ENCODE measurements around the gene ZNF133.
"Not testable (repeated sequence)": the region's sequence is repeated elsewhere in the genome, so short reads cannot be mapped to it uniquely, and the experiment has no call there.

Gene ZNF133

GRCh38 chr20:18287915-18288748 is at the start of gene ZNF133:
TSS of gene ZNF133 (plus strand) at chr20:18288527. CDS start at chr20:18305687, 17,160 bp downstream.
- H3K4me3 ChIP-seq (ENCODE audit: low read depth, low read length): peak within 1 kb of the TSS; percentile 94
- DNase-seq (ENCODE audit: low read depth, low spot score): no peak
- CTCF ChIA-PET: interaction anchor here (1.2 to 4.0 kb wide), 4 partner anchors 10 to 783 kb away, joined by 3 to 29 read pairs (median 4); no protein-coding TSS in a partner anchor
- TF ChIP-seq CTCF (IDR thresholded peaks at IDR 0.05; ENCODE audit: insufficient read depth, low read length, missing control alignments): peak; percentile 2
- POLR2A ChIA-PET: interaction anchor here (0.8 to 1.2 kb wide), 3 partner anchors 18 to 1689 kb away, joined by 4 to 7 read pairs (median 4); partner anchors contain the start of genes KAT14 and PET117

GRCh38 chr20:18240997-18241396 is 47.3 kb upstream of the ZNF133 start:
- ChIA-PET POLR2A (no interaction called here), CTCF (no interaction called here)
- no peak overlapping the region for H3K4me3 ChIP-seq (ENCODE audit: low read depth, low read length)
- TF ChIP-seq CTCF (IDR thresholded peaks at IDR 0.05; ENCODE audit: insufficient read depth, low read length, missing control alignments): no peak
- DNase-seq (ENCODE audit: low read depth, low spot score): no peak

DNA sequence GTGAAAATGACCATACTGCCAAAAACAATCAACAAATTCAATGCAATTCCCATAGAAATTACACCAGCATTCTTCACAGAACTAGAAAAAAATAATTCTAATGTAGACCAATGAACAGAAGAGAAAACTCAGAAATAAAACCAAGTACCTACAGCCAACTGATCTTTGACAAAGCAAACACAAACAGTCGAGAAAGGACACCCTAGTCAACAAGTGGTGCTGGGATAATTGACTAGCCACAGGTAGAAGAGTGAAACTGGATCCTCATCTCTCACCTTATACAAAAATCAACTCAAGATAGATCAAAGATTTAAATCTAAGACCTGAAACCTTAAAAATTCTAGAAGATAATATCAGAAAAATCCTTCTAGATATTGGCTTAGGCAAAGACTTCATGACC is 44.5 kb upstream of the ZNF133 start:
- ChIA-PET POLR2A (no interaction called here), CTCF (no interaction called here)
- DNase-seq (ENCODE audit: low read depth, low spot score): no peak
- no peak for TF ChIP-seq CTCF (IDR thresholded peaks at IDR 0.05; ENCODE audit: insufficient read depth, low read length, missing control alignments)
- no peak overlapping the region for H3K4me3 ChIP-seq (ENCODE audit: low read depth, low read length)

DNA sequence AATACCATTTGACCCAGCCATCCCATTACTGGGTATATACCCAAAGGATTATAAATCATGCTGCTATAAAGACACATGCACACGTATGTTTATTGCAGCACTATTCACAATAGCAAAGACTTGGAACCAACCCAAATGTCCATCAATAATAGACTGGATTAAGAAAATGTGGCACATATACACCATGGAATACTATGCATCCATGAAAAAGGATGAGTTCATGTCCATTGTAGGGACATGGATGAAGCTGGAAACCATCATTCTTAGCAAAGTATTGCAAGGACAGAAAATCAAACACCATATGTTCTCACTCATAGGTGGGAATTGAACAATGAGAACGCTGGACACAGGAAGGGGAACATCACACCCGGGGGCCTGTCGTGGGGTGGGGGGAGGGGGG is 39.8 kb upstream of the ZNF133 start:
- DNase-seq (ENCODE audit: low read depth, low spot score): not testable (repeated sequence)

DNA sequence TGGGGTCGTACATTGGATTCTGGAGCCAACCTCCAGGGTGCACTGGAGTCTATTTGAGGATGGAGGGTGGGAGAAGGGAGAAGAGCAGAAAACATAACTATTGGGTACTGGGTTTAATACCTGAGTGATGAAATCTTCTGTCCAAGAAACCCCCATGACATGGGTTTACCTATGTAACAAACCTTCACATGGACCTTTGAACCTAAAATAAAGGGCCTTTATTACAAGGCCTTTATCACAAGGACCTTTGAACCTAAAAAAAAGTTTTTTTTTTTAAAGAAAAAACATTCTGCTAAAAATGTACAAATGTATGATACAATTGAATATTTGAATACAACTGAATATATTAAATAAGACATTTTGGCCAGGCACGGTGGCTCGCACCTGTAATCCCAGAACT is 38.1 kb upstream of the ZNF133 start:
- no peak for TF ChIP-seq CTCF (IDR thresholded peaks at IDR 0.05; ENCODE audit: insufficient read depth, low read length, missing control alignments)
- ChIA-PET CTCF (no interaction called here), POLR2A (no interaction called here)
- no peak overlapping the region for H3K4me3 ChIP-seq (ENCODE audit: low read depth, low read length)
- no peak for DNase-seq (ENCODE audit: low read depth, low spot score)

More for the DNA sequence above, 39.8 kb upstream of the ZNF133 start:
- CTCF ChIA-PET; H3K4me3 ChIP-seq (ENCODE audit: low read depth, low read length); POLR2A ChIA-PET: not testable (repeated sequence)

DNA sequence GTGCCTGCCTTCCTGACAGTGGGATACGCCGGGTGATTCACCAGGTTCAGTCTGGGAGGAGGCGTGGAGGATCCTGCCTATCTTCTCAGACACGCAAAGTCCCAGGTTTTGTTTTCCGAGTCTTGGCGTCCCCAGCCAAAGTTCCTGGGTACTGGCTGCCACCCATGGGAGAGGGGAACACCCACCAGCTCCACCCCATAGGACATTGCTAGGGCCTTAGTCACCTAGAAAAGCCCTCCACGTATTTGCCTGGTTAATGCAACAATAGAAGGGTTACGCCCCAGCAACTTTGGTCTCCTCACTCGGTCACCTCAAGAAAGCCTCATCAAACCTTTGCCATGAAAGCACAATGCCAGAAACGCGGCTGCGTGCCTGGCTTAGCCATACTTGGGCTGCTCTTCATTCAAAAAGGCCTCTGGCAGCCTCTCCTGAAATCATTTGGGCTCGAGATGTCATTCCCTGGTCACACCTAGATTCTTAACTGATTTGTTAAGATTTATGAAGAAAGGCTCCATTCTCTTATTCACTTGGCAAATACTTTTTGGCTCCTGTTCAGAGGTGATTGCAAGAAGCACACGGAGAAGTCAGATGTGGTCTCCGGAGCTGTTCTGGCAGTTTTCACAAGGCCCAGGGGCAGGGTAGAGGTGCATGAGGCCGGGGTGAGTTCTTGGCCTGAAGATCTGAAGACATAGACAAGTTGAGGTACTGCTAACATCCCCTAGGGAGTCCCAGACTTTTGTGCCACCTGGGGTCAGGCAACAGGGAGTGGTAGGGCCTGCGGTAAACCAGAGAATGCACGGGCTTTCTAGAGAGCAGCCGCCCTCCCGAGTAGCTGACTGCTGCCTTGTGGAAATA is 35.5 kb upstream of the ZNF133 start:
- POLR2A ChIA-PET: no interaction called here
- CTCF ChIA-PET: no interaction called here
- DNase-seq (ENCODE audit: low read depth, low spot score): no peak
- no peak overlapping the region for H3K4me3 ChIP-seq (ENCODE audit: low read depth, low read length)
- no peak for TF ChIP-seq CTCF (IDR thresholded peaks at IDR 0.05; ENCODE audit: insufficient read depth, low read length, missing control alignments)
